Testis (tissue), 2 donors: ENCODE data around the gene POPDC3.

Experiments used
- CTCF ChIP-seq, 3 experiments: fragments of 450-650 bp in 2 of 3; fragments of 200-600 bp in 1 of 3; sonication (generic) in 1 of 3; IDR thresholded peaks; one replicate each; pipeline ENCODE4 v1.5.1; 2016 to 2019; ENCODE audit warnings: antibody characterized with exemption in 3 of 3, mild to moderate bottlenecking in 2 of 3, moderate library complexity in 1 of 3
- POLR2A ChIP-seq: fragments of 450-650 bp; IDR thresholded peaks from one replicate; pipeline ENCODE4 v1.6.1; 2017; ENCODE audit warnings: antibody characterized with exemption, mild to moderate bottlenecking, moderate library complexity

DNA sequence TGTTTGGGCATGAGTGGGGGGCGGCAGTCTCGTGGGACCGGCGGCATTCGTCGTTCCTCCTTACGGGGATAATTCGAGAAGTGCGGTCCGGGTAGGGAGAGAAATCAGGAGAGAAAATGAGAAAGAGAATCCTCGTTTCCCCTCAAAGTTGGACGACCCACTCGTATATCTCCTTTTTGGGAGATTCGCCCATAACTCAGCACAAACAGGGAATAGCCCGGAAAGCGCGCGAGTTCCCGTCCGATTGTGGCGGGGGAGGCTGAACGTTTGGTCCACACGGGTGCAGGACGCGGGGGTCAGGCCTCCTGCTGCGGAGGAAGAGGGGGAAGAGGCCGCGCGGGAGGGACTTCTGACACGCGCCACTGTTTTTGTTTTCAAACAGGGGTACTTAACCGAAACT is 42.4 kb downstream of the POPDC3 start:
- no peak for TF ChIP-seq CTCF (IDR thresholded peaks at IDR 0.05)
- no peak for TF ChIP-seq POLR2A
